HL-60/S4 treated with phorbol 12-myristate 13-acetate at 8.2 ng/mL for 4 days and 3 days (cell line): ENCODE data around the gene C14orf132.

ENCODE experiments used
- in situ Hi-C: fragments of 300-500 bp; cut with MboI; formaldehyde crosslinking; loops from 2 replicates; pipeline ENCODE4 v1.15.0; 2022; ENCODE audit warnings: low sequenced_read_pairs

C14orf132 gene

GRCh38 chr14:96095581-96096476, 56.7 kb downstream of the C14orf132 start:
- in situ Hi-C loops, result loop anchor here (25.0 kb wide), 1 partner anchor 341 kb away; no protein-coding TSS in a partner anchor

DNA sequence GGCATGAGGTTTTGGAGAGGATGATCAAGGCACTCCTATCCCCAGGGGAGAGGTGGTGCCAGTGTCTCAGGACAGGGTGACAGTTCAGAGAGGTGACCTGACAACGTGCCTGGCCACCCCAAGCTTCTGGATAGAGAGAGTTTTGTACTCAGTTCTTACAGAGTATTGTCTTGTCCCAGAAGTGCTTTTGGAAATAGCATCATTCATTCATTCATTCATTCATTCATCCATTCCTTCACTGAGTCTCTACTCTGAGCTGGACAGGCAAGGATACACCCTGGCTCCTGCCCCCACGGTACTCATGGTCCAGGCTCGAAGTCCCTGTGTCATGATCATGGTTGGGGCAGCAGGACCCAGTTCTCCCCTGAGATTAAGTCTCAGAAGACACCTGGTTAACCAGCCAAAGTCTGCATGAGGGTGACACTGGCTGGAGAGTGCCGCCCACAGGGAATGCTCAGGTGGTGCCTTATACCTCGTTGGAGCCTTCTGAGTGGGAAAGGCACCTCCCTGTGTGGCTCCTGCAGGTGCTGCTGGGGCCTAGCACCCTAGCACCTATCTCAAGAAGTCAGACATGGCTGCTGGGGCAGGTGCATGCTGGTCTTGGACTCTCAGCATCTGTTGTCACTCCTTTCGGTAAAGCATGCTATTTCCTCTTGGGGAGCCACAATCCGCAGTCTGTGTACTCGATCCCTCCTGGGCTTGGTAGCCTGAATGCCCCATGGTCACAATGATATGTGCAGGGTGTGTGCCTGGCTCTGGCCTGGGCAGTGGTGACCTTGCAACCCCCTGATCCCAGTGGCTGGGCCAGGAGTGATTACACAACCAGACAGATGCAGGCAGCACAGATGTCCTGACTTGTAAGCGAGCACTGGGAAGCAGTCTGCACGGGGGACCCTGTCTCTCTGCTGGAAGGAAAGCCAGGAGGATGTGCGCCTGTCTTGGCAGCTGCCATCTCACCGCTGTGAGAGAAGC, 57.8 kb downstream of the C14orf132 start:
- in situ Hi-C loops, result loop anchor here (25.0 kb wide), 1 partner anchor 340 kb away; no protein-coding TSS in a partner anchor

- in situ Hi-C loops, result loop anchor here (25.0 kb wide), 1 partner anchor 340 kb away; no protein-coding TSS in a partner anchor
Measured at GRCh38 chr14:96097752-96098151, 58.6 kb downstream of the C14orf132 start.

DNA sequence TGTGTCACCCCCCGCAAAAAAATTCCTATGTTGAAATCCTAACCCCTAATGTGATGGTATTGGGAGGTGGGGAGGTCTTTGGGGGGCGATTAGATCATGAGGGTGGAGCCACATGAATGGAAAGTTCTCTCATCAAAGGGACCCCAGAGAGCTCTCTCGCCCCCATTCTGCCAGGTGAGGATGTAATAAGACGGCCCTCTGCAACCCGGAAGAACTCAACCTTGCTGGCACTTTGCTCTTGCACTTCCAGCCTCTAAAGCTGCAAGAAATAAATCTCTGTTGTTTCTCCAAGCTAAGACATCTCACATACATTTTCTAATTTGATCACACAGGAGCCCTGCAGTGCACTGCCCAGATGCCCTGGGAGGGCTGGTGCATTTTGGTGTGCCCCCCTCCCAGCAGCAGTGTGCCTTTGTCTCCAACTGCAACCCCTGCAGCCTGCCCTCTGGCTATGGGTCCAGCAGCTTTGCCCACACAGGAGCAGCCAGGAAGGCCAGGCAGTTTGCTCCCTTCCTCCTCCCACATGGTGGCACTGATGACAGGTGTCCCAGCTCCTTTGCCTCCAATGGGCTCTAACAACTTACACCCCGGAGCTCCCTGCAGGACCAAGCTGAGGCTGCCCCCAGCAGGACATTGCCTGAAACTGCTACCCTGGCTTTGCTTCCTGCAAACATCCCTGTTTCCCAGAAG, 59.3 kb downstream of the C14orf132 start:
- in situ Hi-C loops, result loop anchor here (25.0 kb wide), 1 partner anchor 339 kb away; no protein-coding TSS in a partner anchor

DNA sequence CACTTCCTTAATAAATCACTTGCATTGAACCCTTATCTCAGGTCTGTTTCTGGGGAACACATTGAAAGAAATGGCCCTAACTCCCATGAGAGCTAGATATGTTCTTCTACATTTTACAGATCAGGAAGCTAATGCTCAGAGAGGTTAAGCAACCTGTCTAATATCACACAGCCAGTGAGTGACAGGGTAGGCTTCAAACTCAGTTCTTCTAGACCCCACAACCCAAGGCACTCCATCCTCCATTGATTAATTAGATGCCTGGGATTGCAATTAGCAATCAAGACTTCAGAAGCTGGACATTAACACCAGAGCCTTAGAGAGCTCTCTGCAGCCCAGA, 59.8 kb downstream of the C14orf132 start:
- in situ Hi-C loops, result loop anchor here (25.0 kb wide), 1 partner anchor 338 kb away; no protein-coding TSS in a partner anchor

DNA sequence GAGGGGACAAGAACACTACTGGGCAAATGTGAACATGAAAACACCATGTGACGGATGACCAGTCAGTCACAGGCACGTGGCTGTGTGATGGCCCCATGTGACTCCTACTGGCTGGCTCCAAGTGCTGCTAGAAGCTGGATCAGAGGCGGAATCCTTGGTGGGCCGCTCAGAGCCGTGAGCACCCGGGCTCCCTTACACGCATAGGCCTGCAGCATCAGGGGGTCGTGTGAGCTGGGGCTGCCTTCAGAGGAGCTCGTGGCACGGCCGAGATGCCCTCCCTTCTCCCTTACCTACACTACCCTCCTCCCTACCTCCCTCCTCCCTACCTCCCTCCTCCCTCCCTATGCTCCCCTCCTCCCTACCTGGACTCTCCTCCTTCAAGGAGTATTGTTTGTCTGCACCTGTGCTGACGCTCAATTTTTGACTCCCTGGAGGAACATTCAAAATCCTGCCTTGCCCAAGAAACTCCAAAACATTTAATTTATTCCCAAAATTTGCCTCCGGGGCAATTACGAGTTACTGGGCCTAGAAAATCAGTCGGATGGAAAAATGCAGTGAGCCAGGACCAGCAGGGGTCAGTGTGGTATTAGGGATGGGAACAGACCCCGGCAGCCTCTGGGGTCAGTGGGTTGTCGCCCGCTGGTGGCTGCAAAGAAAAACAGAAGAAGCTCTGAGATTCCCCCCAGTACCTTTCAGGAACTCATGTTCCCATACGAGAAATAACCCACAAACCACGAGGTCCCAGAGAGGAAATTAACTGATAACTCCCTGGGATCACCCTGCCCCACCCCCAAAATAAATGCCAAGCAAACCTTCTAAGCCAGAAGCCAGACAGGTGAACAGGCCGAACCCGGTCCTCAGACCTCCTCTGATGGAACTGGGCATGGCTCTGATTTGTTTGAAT, 61.3 kb downstream of the C14orf132 start:
- in situ Hi-C loops, result no loop called here

- in situ Hi-C loops, result no loop called here
Measured at GRCh38 chr14:96102081-96102856, 63.1 kb downstream of the C14orf132 start.

DNA sequence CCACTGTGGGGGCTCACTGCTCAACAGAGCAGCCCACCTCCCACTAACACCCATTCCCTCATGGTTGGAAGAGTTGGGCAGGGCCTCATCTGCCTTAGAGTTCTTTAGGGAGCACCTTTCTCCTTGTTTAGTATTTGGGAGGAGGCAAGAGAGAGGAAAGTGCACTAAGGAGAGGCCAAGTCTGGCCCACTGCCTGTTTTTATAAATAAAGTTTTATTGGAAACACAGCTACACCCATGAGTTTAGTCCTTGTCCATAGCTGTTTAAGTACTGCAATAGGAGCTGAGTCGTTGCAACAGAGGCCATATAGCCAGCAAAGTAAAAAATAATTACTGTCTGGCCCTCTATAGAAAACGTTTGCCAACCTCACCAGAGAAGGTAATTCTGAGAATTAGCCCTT, 63.9 kb downstream of the C14orf132 start:
- in situ Hi-C loops, result no loop called here

GRCh38 chr14:96103560-96104460, 64.6 kb downstream of the C14orf132 start:
- in situ Hi-C loops, result no loop called here

DNA sequence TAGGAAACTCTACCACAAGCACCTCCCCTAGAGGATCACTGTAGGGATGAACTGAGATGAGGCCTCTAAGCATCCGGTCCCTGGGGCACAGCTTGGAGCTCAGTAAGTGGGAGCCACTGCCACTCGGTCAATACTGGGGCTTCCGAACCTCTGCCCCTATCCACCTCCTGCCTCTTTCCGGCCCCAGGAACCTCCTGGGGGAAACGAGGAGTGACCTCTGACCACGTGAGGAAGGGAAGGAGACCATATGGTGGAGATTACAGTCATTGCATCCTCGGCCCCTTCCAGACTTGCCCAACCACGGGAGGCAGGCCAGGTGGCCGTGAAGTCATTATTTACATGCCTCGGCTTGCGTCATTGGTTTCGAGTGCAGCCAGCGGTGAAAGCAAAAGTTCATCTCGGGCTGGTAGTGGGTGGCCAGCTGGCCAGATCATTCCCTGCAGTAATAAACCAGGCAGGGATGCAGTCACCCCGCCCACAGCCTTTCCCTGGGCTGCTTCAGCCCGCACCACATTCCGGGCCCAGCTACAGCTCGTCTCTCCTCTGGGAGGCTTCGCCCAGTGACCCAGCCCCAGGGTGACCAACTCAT, 65.4 kb downstream of the C14orf132 start:
- in situ Hi-C loops, result no loop called here

GRCh38 chr14:96105089-96105925, 66.1 kb downstream of the C14orf132 start:
- in situ Hi-C loops, result no loop called here

- in situ Hi-C loops, result no loop called here
Measured at GRCh38 chr14:96105926-96106441, 66.8 kb downstream of the C14orf132 start.

GRCh38 chr14:96106891-96107290, 67.7 kb downstream of the C14orf132 start:
- in situ Hi-C loops, result no loop called here

DNA sequence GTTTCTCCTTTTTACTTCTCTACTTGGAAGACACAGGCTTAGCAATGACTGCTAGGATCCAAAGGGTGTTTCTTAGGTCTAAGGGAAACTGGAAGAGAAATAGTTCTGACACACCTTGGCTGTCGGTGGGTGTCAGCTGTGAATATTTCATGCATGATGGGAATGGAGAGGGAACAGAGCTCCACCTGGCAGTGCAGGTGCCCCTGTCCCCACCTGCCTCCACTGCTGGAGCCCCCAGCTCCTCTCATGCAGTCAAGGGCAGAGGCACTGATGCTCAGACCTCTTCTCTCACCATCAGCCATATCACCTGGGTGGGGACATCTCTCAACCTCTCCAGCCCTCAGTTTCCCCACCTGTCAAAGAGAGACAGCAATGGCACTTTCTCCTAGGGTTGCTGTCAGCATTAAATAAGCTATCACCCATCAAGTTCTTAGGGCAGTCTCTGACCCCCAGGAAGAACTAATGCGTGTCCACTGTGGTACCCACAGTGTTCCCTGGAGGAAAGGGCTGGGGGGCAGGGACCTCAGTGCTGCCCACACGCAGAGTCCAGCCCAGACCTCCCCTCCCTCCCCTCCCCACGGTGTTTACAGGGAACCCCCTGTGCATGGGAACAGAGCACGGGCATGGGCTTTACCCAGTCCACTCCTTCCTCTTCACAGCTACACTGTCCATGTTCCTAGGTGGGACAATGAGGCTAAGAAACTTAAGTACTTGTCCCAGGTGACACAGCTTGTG, 69.1 kb downstream of the C14orf132 start:
- in situ Hi-C loops, result no loop called here

GRCh38 chr14:96108911-96109310, 69.7 kb downstream of the C14orf132 start:
- in situ Hi-C loops, result no loop called here
